Mucosa of descending colon (tissue), 3 donors: ENCODE data around the gene XAGE2. TPM values are rescaled to one million over a fixed set of nuclear protein-coding genes. Genes with fewer than 3 reads are reported as not detected.

Experiments
- ATAC-seq: fragments of 200-7000 bp; cut with Tn5 transposase; one replicate; pipeline ENCODE4 v1.9.1; 2020; ENCODE audit warnings: mild to moderate bottlenecking, moderate library complexity
- DNase-seq, 3 donors: peaks; one replicate each; pipeline ENCODE4 v3.0.0-alpha.2; 2020
- H3K36me3 ChIP-seq: fragments of 200-600 bp; one replicate; pipeline ENCODE4 v1.8.0; 2021; ENCODE audit warnings: low read depth, mild to moderate bottlenecking
- H3K4me1 ChIP-seq: fragments of 200-600 bp; one replicate; pipeline ENCODE4 v1.8.0; 2021; ENCODE audit warnings: low read depth, mild to moderate bottlenecking
- H3K4me3 ChIP-seq: fragments of 200-600 bp; one replicate; pipeline ENCODE4 v1.8.0; 2021; ENCODE audit warnings: mild to moderate bottlenecking
- H3K9me3 ChIP-seq: fragments of 200-600 bp; one replicate; pipeline ENCODE4 v1.8.0; 2021; ENCODE audit warnings: mild to moderate bottlenecking
- CTCF ChIP-seq: fragments of 200-600 bp; IDR thresholded peaks from one replicate; pipeline ENCODE4 v1.8.0; 2022; ENCODE audit warnings: antibody characterized with exemption, mild to moderate bottlenecking
- intact Hi-C, 2 donors: fragments of 100-400 bp; cut with DNase I in 1 of 2; cut with micrococcal nuclease in 1 of 2; formaldehyde crosslinking; loops; one replicate each; pipeline versions ENCODE4 v1.11.0 to v1.11.1; 2022; cut with DNase I, micrococcal nuclease
- total RNA-seq, 3 donors: library from RNA; stranded (reverse); fragmentation: NEBNext Ultra II Directional in 2 of 3; extraction: Animal tissue kit (Norgen Biotek cat#: 25700) in 2 of 3; gene quantifications; one replicate each; pipeline versions ENCODE4 v1.2.1 to v1.2.4, GENCODE V29; 2021 to 2023
- donor health status: DM: no; HTN: no; CAD: no; lungs with moderate emphysema.
- donor health status: DM: no; HTN: no; CAD: no.
- donor health status: DM: no; HTN: yes; CAD: no.

The XAGE2 gene
- total RNA-seq, 3 donors from 2014 or later: not detected

DNA sequence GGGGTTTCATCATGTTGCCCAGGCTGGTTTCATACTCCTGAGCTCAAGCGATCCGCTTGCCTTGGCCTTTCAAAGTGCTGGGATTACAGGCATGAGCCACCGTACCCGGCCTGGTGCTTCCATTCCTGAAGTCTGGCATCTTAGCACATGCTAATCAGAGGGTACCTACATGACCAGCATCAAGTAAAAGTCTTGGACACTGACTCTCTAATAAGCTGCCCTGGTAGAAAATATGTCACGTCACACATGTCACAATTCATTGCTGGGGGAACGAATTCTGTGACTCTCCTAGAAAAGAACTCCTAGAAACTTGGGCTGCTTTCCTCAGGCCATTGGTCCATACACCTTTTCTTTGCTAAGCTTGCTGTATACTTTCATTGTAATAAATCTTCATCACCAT is 19.1 kb upstream of the XAGE2 start:
- Histone ChIP-seq H3K9me3 (no peaks in the 10 kb centered on the region), H3K4me3 (no peak overlapping the region)

DNA sequence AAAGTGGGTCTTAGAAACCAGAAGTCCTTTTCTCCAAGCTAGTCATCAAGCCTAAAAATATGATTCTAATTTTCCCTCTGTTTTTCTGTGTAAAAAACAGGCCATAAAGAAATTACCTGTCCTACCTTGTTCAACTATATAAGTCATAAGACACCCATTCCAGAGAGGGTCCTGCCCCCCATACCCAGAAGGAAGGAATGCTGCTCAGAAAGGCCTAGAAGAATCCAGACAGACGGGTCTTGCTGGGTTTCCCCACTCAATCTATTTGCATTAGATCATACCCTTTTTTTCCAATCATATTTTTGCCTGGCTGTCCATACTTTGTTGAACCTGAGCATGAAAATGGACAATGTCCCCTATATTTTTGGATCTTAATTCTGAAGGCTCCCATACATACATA is 16.3 kb upstream of the XAGE2 start:
- no peak for TF ChIP-seq CTCF
- ATAC-seq (no peak), DNase-seq (no peak)
- Histone ChIP-seq H3K4me1 (no peaks in the 10 kb centered on the region), H3K4me3 (no peak overlapping the region), H3K9me3 (no peaks in the 10 kb centered on the region), H3K36me3 (no peaks in the 10 kb centered on the region)
- intact Hi-C loops: no loop called here

More for the DNA sequence above, 19.1 kb upstream of the XAGE2 start:
- ATAC-seq: no peak
- no peaks in the 10 kb centered on the region for H3K36me3 ChIP-seq
- TF ChIP-seq CTCF: no peak
- intact Hi-C loops: no loop called here
- no peaks in the 10 kb centered on the region for H3K4me1 ChIP-seq
- no peak for DNase-seq

GRCh38 chrX:52353838-52354237 is 15.0 kb upstream of the XAGE2 start:
- no peak for DNase-seq
- intact Hi-C loops: no loop called here
- no peak for TF ChIP-seq CTCF
- no peaks in the 10 kb centered on the region for H3K36me3 ChIP-seq
- H3K4me3 ChIP-seq: no peak overlapping the region
- no peak for ATAC-seq
- H3K9me3 ChIP-seq: no peaks in the 10 kb centered on the region
- H3K4me1 ChIP-seq: no peaks in the 10 kb centered on the region

DNA sequence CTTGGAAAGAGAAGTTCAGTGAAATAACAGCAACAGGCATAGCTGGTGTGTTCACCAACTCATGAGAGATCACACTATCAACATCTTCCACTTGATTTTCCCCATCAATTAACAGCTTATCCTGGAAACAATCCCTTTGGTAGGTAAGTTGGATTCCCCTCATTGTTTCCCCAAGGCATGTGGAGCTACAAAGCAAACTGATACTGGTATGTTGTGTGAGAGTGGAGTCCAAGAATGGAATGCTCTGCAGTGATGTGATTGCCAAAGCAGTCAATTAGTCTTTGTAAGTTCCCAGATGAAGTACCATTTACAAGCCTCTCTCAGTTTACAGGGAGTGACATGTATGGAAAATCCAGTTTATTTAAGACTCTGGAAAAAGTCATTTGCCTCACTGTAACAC is 13.7 kb upstream of the XAGE2 start:
- ATAC-seq (no peak), DNase-seq (no peak)
- no peaks in the 10 kb centered on the region for H3K36me3 ChIP-seq
- no peak for TF ChIP-seq CTCF
- H3K4me3 ChIP-seq: no peak overlapping the region
- intact Hi-C loops: no loop called here
- no peaks in the 10 kb centered on the region for H3K4me1 ChIP-seq
- H3K9me3 ChIP-seq: no peaks in the 10 kb centered on the region

GRCh38 chrX:52359614-52360232 is 9.1 kb upstream of the XAGE2 start:
- H3K4me1 ChIP-seq: no peaks in the 10 kb centered on the region
- intact Hi-C loops: no loop called here
- no peak for ATAC-seq
- no peak for TF ChIP-seq CTCF
- no peak for DNase-seq
- H3K9me3 ChIP-seq: no peaks in the 10 kb centered on the region
- H3K4me3 ChIP-seq: no peak overlapping the region
- H3K36me3 ChIP-seq: no peaks in the 10 kb centered on the region

GRCh38 chrX:52361941-52362340 is 6.9 kb upstream of the XAGE2 start:
- TF ChIP-seq CTCF: no peak
- H3K9me3 ChIP-seq: no peaks in the 10 kb centered on the region
- no peaks in the 10 kb centered on the region for H3K36me3 ChIP-seq
- ATAC-seq: no peak
- no peak overlapping the region for H3K4me3 ChIP-seq
- intact Hi-C loops: no loop called here
- DNase-seq: no peak
- H3K4me1 ChIP-seq: no peaks in the 10 kb centered on the region
